Transverse colon (tissue), 4 donors: ENCODE measurements around the gene CCDC60. TPM values are rescaled to one million over a fixed set of nuclear protein-coding genes. Genes with fewer than 3 reads are reported as not detected.

Experiments
- DNase-seq: peaks from one replicate; pipeline ENCODE4 v3.0.0-alpha.2; 2019
- H3K27ac ChIP-seq, 4 donors: fragments of 200-600 bp; sonication (generic); 2 replicates each; pipeline ENCODE4 v1.5.1; 2016 to 2018; ENCODE audit warnings: inconsistent platforms in 4 of 4
- H3K27me3 ChIP-seq: fragments of 200-600 bp; sonication (generic); 2 replicates; pipeline ENCODE4 v1.5.1; 2017; ENCODE audit warnings: inconsistent platforms
- H3K36me3 ChIP-seq, 4 donors: fragments of 200-600 bp; sonication (generic); 2 replicates each; pipeline ENCODE4 v1.5.1; 2017 to 2019; ENCODE audit warnings: inconsistent platforms in 4 of 4
- H3K4me1 ChIP-seq, 4 donors: fragments of 200-600 bp; sonication (generic); 2 replicates each; pipeline ENCODE4 v1.5.1; 2017 to 2020; ENCODE audit warnings: inconsistent platforms in 4 of 4
- H3K4me3 ChIP-seq, 4 donors: fragments of 200-600 bp; sonication (generic); 1 replicate in 1 of 4; 2 replicates in 3 of 4; pipeline versions ENCODE4 v1.5.1 to v1.6.1; 2017 to 2019; ENCODE audit warnings: inconsistent platforms in 4 of 4
- H3K9me3 ChIP-seq, 2 donors: fragments of 200-600 bp; sonication (generic); 2 replicates each; pipeline ENCODE4 v1.5.1; 2017 to 2019; ENCODE audit warnings: inconsistent platforms in 2 of 2
- CTCF ChIP-seq, 5 experiments: fragments of 200-600 bp in 3 of 5; fragments of 450-650 bp in 2 of 5; sonication (generic) in 3 of 5; IDR thresholded peaks; 1 replicate in 2 of 5; 2 replicates in 3 of 5; pipeline ENCODE4 v1.5.1; 2016 to 2017; ENCODE audit warnings: antibody characterized with exemption in 5 of 5, inconsistent platforms in 3 of 5, mild to moderate bottlenecking in 2 of 5, moderate library complexity in 1 of 5
- EP300 ChIP-seq: sonication (generic); formaldehyde crosslinking; IDR thresholded peaks from one replicate; pipeline ENCODE4 v1.6.1; 2017; ENCODE audit warnings: antibody characterized with exemption, low read depth
- POLR2A ChIP-seq: fragments of 450-650 bp; IDR thresholded peaks from one replicate; pipeline ENCODE4 v1.6.1; 2016; ENCODE audit warnings: antibody characterized with exemption, mild to moderate bottlenecking, moderate library complexity
- POLR2AphosphoS5 ChIP-seq, 3 donors: sonication (generic); formaldehyde crosslinking; IDR thresholded peaks; one replicate each; pipeline ENCODE4 v1.6.1; 2016; ENCODE audit warnings: antibody characterized with exemption in 3 of 3
- WGBS, 2 donors: methylation state at CpG; one replicate each; pipeline ENCODE4 v1.1.5; 2018; ENCODE audit warnings: low coverage in 1 of 2; 5-methylcytosine and 5-hydroxymethylcytosine counted together
- in situ Hi-C, 4 donors: fragments of 200-750 bp; cut with MboI; loops; one replicate each; pipeline versions ENCODE4 v1.15.0 to v1.15.1; 2017; ENCODE audit warnings: low sequenced_read_pairs in 3 of 4, low pct_ligation_motif_present in 1 of 4, low pct_unique_long_range_greater_than_20kb in 1 of 4
- intact Hi-C: fragments of 100-400 bp; cut with DNase I; formaldehyde crosslinking; loops from one replicate; pipeline ENCODE4 v1.15.1; 2023; ENCODE audit warnings: low total_unique reads
- total RNA-seq, 4 donors: library from RNA; depleted of rRNA; stranded (reverse); fragments of >200 nt; gene quantifications; one replicate each; pipeline ENCODE4 v1.1.0, GENCODE V29; 2016

Gene CCDC60
- total RNA-seq, 4 donors from 2014 or later: 0.68 to 2.6 (median 2.4) TPM; not detected in 1

DNA sequence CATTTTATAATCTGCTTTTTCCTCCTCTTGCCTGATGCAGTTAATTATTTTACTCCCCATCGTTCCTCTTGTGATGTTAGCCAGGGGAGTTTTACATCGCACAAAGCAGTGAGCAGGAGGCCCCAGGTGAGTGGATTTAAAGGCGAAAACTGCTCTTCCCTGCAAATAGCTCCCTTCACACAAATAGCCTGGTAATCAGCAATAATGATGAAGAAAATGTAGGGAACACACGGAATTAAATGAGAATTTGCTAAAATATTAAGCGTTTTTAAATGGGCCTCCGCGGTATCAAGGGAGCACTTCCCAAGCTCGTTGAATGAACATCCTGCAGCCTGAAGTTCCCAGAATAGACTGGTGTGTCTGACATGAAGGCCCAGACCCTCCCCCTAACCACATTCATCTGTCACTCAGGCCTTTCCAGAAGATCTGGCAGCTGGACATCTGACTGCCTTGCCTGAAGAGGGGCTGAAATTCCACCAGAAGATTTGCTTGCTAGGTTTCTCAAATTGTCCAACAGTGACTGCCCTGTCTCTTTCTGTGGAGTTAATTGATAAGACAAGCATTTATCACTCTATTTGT, 127.2 kb downstream of the CCDC60 start:
- in situ Hi-C loops: no loop called here
- Histone ChIP-seq H3K4me1 (no peaks in the 10 kb centered on the region), H3K27me3 (no peaks in the 10 kb centered on the region), H3K4me3 (no peak overlapping the region), H3K27ac (no peak overlapping the region), H3K36me3 (no peaks in the 10 kb centered on the region), H3K9me3 (no peaks in the 10 kb centered on the region)
- DNase-seq: no peak
- TF ChIP-seq EP300: no peak
- TF ChIP-seq POLR2AphosphoS5 (IDR thresholded peaks at IDR 0.05): no peak
- TF ChIP-seq CTCF (IDR thresholded peaks at IDR 0.05): no peak
- no peak for TF ChIP-seq POLR2A
- WGBS, 2 donors: 74% methylated on average over 8 of the region's 8 CpGs
- intact Hi-C loops: no loop called here

DNA sequence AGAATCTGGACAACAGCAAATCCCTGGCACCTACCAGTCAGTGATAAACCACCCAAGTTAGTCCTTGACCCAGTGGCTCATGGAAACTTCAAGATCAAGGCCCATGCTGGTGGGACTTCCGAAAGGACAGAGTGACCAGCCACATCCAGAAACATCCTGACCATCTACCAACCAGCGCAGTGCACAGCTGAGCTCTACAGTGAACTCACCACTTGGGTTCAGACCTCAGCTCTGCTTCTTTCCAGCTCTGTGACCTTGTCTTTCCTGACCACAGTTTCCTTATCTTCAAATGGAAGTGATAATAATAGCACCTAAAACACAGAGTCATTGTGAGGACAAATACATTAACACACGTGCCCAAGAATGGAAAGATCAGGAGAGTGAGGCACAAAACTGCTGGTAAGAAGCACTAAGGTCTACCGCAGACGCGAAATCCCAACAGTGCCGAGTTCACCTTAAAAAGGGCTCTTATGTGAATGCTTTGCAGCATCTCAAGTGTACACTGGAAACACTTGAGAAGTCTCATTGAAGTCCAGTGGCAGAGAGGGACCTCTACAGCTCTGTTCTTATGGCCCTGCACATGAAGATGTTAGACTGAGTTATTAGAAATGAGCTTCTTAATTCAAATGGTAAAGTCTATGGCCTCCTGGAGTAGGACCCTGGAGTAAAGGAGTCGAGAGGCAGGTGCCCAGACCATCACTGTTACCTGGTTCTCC, 128.8 kb downstream of the CCDC60 start:
- intact Hi-C loops: no loop called here
- Histone ChIP-seq H3K27ac (no peak overlapping the region), H3K27me3 (no peaks in the 10 kb centered on the region), H3K4me1 (no peaks in the 10 kb centered on the region), H3K36me3 (no peaks in the 10 kb centered on the region), H3K9me3 (no peaks in the 10 kb centered on the region), H3K4me3 (no peak overlapping the region)
- TF ChIP-seq POLR2A (no peak), CTCF (IDR thresholded peaks at IDR 0.05) (no peak), POLR2AphosphoS5 (IDR thresholded peaks at IDR 0.05) (no peak), EP300 (no peak)
- DNase-seq: no peak
- in situ Hi-C loops: no loop called here
- 71 to 79% methylated on average over 5 to 8 of the region's 8 CpGs for WGBS, 2 donors

GRCh38 chr12:119468296-119468695, 133.8 kb downstream of the CCDC60 start:
- intact Hi-C loops (no loop called here), in situ Hi-C loops (no loop called here)
- H3K27me3 ChIP-seq: no peaks in the 10 kb centered on the region
- H3K27ac ChIP-seq: no peak overlapping the region
- H3K4me1 ChIP-seq: no peaks in the 10 kb centered on the region
- H3K4me3 ChIP-seq: no peak overlapping the region
- H3K36me3 ChIP-seq: no peaks in the 10 kb centered on the region
- no peak for TF ChIP-seq POLR2AphosphoS5 (IDR thresholded peaks at IDR 0.05)
- TF ChIP-seq CTCF (IDR thresholded peaks at IDR 0.05): no peak
- TF ChIP-seq EP300: no peak
- TF ChIP-seq POLR2A: no peak
- no peak for DNase-seq
- H3K9me3 ChIP-seq: no peaks in the 10 kb centered on the region

GRCh38 chr12:119475650-119476049, 141.1 kb downstream of the CCDC60 start:
- no peaks in the 10 kb centered on the region for H3K4me1 ChIP-seq
- 71 to 89% methylated on average over 2 to 4 of the region's 4 CpGs for WGBS, 2 donors
- in situ Hi-C loops: no loop called here

More at GRCh38 chr12:119475650-119476049, 141.1 kb downstream of the CCDC60 start:
- no peak overlapping the region for H3K4me3 ChIP-seq
- H3K36me3 ChIP-seq: no peaks in the 10 kb centered on the region
- no peaks in the 10 kb centered on the region for H3K27me3 ChIP-seq
- H3K9me3 ChIP-seq: no peaks in the 10 kb centered on the region
- no peak for TF ChIP-seq CTCF (IDR thresholded peaks at IDR 0.05)
- TF ChIP-seq EP300: no peak
- TF ChIP-seq POLR2A: no peak
- no peak for TF ChIP-seq POLR2AphosphoS5 (IDR thresholded peaks at IDR 0.05)
- intact Hi-C loops: no loop called here
- no peak for DNase-seq
- no peak overlapping the region for H3K27ac ChIP-seq
